Measurements from ENCODE around the gene EPB42.
A peak's percentile ranks its signal among the peaks of the same experiment; 100 is the strongest.
"Not testable (repeated sequence)": the region's sequence is repeated elsewhere in the genome, so short reads cannot be mapped to it uniquely, and the experiment has no call there.

EPB42 gene

GRCh38 chr15:43242616-43243015 lies 21.8 kb upstream of the EPB42 start:
- DNase-seq = no peak

- peak in 10 of 56 donors; percentile 3 to 31 (median 13) for DNase-seq
These were observed 20.3 kb upstream of the EPB42 start for GRCh38 chr15:43241100-43241499.

GRCh38 chr15:43239732-43240491 lies 19.1 kb upstream of the EPB42 start:
- no peak for DNase-seq

DNA sequence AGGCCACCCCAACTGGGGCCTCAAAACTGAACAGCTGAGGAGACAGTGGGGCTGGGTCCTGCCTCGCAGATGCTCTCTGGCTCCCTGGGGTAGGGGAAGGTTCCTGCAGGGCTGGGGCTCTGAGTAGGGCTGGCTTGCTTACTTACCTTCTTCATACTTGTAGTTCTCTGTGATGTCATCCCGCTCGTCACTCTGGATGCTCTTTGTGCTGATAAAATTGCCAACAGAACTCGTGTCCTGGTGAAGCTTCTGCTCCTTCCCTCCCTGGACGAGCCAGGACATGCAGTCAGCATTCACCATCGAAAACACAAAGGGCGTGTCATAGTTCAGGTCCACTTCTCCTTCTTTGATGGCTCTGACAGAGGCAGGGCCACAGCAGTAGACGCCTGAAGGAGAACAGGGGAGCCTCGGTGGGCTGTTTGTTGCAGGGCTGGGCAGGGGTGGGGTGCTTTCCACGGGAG lies 17.9 kb upstream of the EPB42 start:
- no peak for DNase-seq

- no peak for DNase-seq
These were observed 17.1 kb upstream of the EPB42 start for GRCh38 chr15:43237842-43238470.

DNA sequence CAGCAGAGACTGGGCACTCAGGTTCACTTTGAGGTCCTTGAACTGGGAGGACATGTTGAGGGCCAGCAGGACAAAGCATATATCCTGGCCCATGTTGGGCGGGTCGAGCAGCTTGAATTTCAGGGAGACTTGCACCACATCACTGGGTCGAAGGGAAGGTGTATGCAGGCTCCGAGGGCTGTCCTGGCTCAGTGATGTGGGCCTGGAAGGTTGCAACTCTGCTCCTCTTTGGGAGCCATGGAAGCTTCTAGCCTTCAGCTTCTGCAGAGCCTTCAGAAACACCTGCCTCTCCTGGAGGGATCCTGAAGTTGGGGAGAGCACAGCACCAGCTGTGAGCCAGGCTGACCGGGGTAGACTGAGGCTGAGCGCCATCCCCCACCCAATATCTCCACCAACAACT lies 14.7 kb upstream of the EPB42 start:
- DNase-seq = no peak

DNA sequence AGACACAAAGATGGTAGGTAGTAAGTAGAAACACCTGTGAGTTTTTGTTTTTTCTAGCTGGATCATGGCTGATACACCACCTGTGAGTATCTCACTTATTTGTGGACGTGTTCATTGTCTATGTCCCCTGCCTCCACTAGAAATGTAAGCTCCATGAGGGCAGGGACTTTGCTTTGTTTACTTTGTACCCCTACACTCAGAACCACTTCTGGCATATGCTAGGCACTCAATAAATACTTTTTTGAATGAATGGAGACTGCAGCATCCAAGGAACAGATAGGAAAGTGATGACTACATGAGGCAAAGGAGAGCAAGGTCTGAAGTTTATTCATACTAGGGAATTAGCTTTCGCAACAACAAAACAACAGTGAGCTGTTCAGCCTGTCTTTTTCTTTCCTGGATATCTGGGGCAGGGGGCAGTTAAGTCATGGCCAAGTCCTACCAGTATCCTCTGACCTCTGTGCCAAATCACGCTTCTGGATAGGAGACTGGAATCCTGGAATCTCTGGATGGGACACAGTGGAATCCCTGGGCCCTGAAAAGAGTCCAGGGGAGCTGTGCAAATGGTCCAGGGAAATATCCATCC lies 11.6 kb upstream of the EPB42 start:
- no peak for DNase-seq

GRCh38 chr15:43230640-43231115 lies 9.9 kb upstream of the EPB42 start:
- no peak for DNase-seq

- peak in 40 of 56 donors; percentile 1 to 68 (median 32) for DNase-seq
These were observed 9.2 kb upstream of the EPB42 start for GRCh38 chr15:43229977-43230376.

DNA sequence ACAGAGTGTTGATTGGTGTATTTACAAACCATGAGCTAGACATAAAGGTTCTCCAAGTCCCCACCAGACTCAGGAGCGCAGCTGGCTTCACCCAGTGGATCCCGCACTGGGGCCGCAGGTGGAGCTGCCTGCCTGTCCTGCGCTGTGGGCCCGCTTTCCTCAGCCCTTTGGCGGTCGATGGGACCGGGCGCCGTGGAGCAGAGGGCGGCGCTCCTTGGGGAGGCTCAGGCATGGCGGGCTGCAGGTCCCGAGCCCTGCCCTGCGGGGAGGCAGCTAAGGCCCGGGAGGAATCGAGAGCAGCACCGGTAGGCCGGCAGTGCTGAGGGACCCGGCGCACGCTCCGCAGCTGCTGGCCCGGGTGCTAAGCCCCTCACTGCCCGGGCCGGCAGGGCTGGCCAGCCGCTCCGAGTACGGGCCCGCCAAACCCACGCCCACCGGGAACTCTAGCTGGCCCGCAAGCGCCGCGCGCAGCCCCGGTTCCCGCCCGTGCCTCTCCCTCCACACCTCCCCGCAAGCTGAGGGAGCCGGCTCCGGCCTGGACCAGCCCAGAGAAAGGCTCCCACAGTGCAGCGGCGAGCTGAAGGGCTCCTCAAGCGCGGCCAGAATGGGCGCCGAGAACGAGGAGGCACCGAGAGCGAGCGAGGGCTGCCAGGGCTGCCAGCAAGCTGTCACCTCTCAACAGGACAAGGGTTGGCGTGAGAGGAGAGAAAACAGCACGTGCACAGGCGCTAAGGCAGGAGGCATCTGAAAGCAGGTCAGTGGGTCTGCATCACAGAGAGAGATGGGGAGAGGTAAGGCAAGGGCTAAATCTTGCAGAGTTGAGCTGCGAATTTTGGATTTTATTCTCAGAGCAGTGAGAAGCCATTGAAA lies 5.9 kb upstream of the EPB42 start:
- DNase-seq = no peak

- DNase-seq = not testable (repeated sequence)
These were observed 5.1 kb upstream of the EPB42 start for GRCh38 chr15:43225950-43226255.

DNA sequence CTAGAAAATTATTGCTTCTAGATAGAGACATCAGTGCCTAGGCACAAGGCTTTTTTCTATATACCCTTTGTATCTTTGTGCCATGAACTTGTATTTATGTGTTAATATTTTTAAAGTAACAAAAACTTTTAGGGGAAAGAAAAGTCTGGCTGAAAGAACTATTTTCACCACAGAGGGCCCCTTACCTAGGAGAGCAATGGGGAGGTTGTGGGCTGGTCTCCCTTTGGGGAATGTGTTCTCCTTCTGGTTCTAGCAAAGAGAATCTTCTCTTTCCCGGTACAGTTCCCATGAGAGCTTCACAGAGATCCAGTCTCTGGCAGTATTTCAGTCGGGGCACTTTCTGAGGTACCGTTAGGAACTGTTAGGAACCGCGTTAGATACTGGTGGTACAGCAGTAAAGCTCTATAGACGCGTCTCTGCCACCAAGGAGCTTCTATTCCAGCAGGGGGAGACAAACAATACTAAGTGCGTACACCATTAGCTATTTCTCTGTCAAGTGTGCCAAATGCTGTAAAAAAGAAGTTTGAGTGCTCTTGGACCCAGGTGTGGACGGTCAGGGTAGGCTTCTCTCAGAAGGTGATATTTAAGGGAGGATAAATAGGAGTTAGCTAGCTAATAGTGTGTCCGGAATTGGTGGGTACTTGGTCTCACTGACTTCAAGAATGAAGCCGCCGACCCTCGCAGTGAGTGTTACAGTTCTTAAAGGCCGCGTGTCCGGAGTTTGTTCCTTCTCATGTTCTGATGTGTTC lies 4.6 kb upstream of the EPB42 start:
- peak in 22 of 56 donors; percentile 1 to 55 (median 10) for DNase-seq

DNA sequence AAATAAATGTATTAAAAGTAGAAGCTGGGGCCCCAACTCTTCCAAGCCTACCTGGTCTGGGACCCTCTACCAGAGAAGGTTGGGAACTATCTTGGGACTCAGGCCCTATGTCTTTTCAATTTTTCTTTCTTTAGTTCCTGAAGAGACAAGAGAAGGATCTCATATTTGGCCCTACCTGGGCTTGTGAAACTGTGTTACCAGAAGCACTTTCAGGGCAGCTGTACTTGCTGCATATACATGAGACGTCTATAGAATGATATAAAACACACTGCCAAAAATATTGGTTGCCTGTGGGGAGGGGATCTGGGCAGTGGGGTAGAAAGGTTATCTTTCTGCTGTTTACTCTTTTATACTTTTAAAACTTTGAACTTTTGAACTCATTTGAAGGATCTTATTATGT lies 604 bp upstream of the EPB42 start:
- DNase-seq = no peak

- DNase-seq = no peak
These were observed 589 bp downstream of the EPB42 start for GRCh38 chr15:43219929-43220928.

- no peak for DNase-seq
These were observed 1.7 kb downstream of the EPB42 start for GRCh38 chr15:43218908-43219706.

- DNase-seq = peak in 1 of 56 donors; percentile 1
These were observed 4.9 kb downstream of the EPB42 start for GRCh38 chr15:43215961-43216360.

GRCh38 chr15:43214592-43215295 lies 6.1 kb downstream of the EPB42 start:
- no peak for DNase-seq

DNA sequence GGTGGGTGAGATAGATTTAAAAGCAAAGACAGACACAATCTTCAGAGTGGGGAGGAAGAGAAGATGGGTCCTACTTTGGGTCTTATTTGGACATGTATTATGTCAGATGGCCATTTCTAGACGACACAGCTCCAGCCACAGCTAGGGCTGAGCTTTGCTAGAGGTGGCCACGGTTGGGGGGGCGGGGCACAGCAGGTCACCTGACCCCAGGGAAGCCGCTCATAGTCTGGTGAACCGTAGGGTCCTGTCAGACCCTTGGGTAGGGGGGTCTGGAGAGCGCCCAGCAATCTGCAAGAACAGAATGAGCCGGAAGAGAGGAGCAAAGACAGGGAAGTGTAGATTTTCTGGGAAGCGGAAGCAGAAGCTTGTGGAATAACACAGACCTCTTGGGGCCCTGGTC lies 6.6 kb downstream of the EPB42 start:
- no peak for DNase-seq

Measured in nucleus accumbens (tissue), 56 donors.